HEK293 (cell line): ENCODE data around the gene CDH8.

ENCODE experiments used
- CTCF ChIA-PET: fragments of 350-600 bp; formaldehyde crosslinking; extraction: SDS; loops from one replicate; lab custom pipeline; 2021; ENCODE audit warnings: antibody characterized with exemption; lab: Yijun Ruan, JAX
- POLR2A ChIA-PET: fragments of 300-600 bp; formaldehyde crosslinking; extraction: SDS; loops from one replicate; lab custom pipeline; 2020; ENCODE audit warnings: antibody characterized with exemption, inconsistent platforms; lab: Yijun Ruan, JAX
- H3K27ac ChIP-seq: fragments of 200-500 bp; sonication (Bioruptor generic); 2 replicates; pipeline ENCODE4 v1.5.1; 2014; ENCODE audit warnings: low read depth, low read length, control low read depth, inconsistent platforms; ENCODE audit errors: extremely low read depth
- H3K36me3 ChIP-seq, 2 experiments: fragments of 200-500 bp in 1 of 2; sonication (Bioruptor generic) in 1 of 2; 1 replicate in 1 of 2; 2 replicates in 1 of 2; pipeline ENCODE4 v1.5.1; 2014 to 2017; ENCODE audit warnings: inconsistent platforms in 2 of 2, low read length in 2 of 2; ENCODE audit not compliant: control insufficient read depth in 2 of 2, insufficient read depth in 1 of 2
- H3K4me1 ChIP-seq: fragments of 200-500 bp; sonication (Bioruptor generic); 2 replicates; pipeline ENCODE4 v1.5.1; 2014; ENCODE audit warnings: mild to moderate bottlenecking, low read length, inconsistent platforms; ENCODE audit not compliant: control insufficient read depth, insufficient read depth
- H3K4me3 ChIP-seq: 2 replicates; pipeline ENCODE4 v1.5.1; 2011; ENCODE audit warnings: low read depth, mild to moderate bottlenecking, control low read depth, low read length, moderate library complexity
- H3K9me3 ChIP-seq: fragments of 200-500 bp; sonication (Bioruptor generic); 2 replicates; pipeline ENCODE4 v1.5.1; 2014; ENCODE audit warnings: low read depth, low read length, inconsistent platforms; ENCODE audit not compliant: control insufficient read depth, insufficient read depth
- FEZF1 ChIP-seq: fragments of 450-650 bp; formaldehyde crosslinking; IDR thresholded peaks from 2 replicates; pipeline ENCODE4 v1.5.1; 2016; ENCODE audit warnings: missing biosample characterization, missing genetic modification characterization
- PRDM2 ChIP-seq: fragments of 450-650 bp; formaldehyde crosslinking; IDR thresholded peaks from 2 replicates; pipeline ENCODE4 v1.5.1; 2016; ENCODE audit warnings: missing biosample characterization, missing genetic modification characterization, borderline replicate concordance
- SALL2 ChIP-seq: fragments of 450-650 bp; formaldehyde crosslinking; IDR thresholded peaks from 2 replicates; pipeline ENCODE4 v1.5.0; 2017; ENCODE audit warnings: missing biosample characterization, mild to moderate bottlenecking, missing genetic modification characterization, borderline replicate concordance
- SP2 ChIP-seq: fragments of 450-650 bp; formaldehyde crosslinking; IDR thresholded peaks from 2 replicates; pipeline ENCODE4 v1.5.1; 2016; ENCODE audit warnings: missing biosample characterization, missing genetic modification characterization
- ZBTB48 ChIP-seq: fragments of 450-650 bp; formaldehyde crosslinking; IDR thresholded peaks from 2 replicates; pipeline ENCODE4 v1.5.1; 2016; ENCODE audit warnings: missing biosample characterization, missing genetic modification characterization
- ZFP69B ChIP-seq: fragments of 450-650 bp; formaldehyde crosslinking; IDR thresholded peaks from 2 replicates; pipeline ENCODE4 v1.5.1; 2016; ENCODE audit warnings: missing biosample characterization, missing genetic modification characterization
- ZNF146 ChIP-seq: fragments of 450-650 bp; formaldehyde crosslinking; IDR thresholded peaks from 2 replicates; pipeline ENCODE4 v1.5.1; 2016; ENCODE audit warnings: missing biosample characterization, missing genetic modification characterization
- ZNF175 ChIP-seq: fragments of 450-650 bp; formaldehyde crosslinking; IDR thresholded peaks from 2 replicates; pipeline ENCODE4 v1.5.1; 2016; ENCODE audit warnings: missing biosample characterization, missing genetic modification characterization
- ZNF19 ChIP-seq: fragments of 450-650 bp; formaldehyde crosslinking; IDR thresholded peaks from 2 replicates; pipeline ENCODE4; 2016; ENCODE audit warnings: missing biosample characterization, missing genetic modification characterization, low read depth
- ZNF266 ChIP-seq: fragments of 450-650 bp; formaldehyde crosslinking; IDR thresholded peaks from 2 replicates; pipeline ENCODE4 v1.5.1; 2016; ENCODE audit warnings: missing biosample characterization, missing genetic modification characterization, low read depth
- ZNF354C ChIP-seq: fragments of 450-650 bp; formaldehyde crosslinking; IDR thresholded peaks from 2 replicates; pipeline ENCODE4 v1.5.1; 2016; ENCODE audit warnings: missing biosample characterization, missing genetic modification characterization, low read depth, borderline replicate concordance
- ZNF423 ChIP-seq: fragments of 450-650 bp; formaldehyde crosslinking; IDR thresholded peaks from 2 replicates; pipeline ENCODE4 v1.5.1; 2016; ENCODE audit warnings: missing biosample characterization, missing genetic modification characterization
- ZNF510 ChIP-seq: fragments of 450-650 bp; formaldehyde crosslinking; IDR thresholded peaks from 2 replicates; pipeline ENCODE4 v1.5.1; 2018; ENCODE audit warnings: mild to moderate bottlenecking, missing genetic modification characterization, missing biosample characterization; ENCODE audit not compliant: insufficient replicate concordance
- ZNF561 ChIP-seq: fragments of 450-650 bp; IDR thresholded peaks from 2 replicates; pipeline ENCODE4 v1.5.1; 2018; ENCODE audit warnings: missing biosample characterization, missing genetic modification characterization, borderline replicate concordance
- ZNF664 ChIP-seq: fragments of 450-650 bp; formaldehyde crosslinking; IDR thresholded peaks from 2 replicates; pipeline ENCODE4 v1.5.1; 2016; ENCODE audit warnings: missing biosample characterization, missing genetic modification characterization
- ZNF747 ChIP-seq: fragments of 450-650 bp; formaldehyde crosslinking; IDR thresholded peaks from 2 replicates; pipeline ENCODE4 v1.5.1; 2016; ENCODE audit warnings: missing biosample characterization, missing genetic modification characterization
- ZNF776 ChIP-seq: fragments of 450-650 bp; formaldehyde crosslinking; IDR thresholded peaks from 2 replicates; pipeline ENCODE4 v1.5.0; 2017; ENCODE audit warnings: missing biosample characterization, missing genetic modification characterization, borderline replicate concordance
- ZSCAN16 ChIP-seq: fragments of 450-650 bp; formaldehyde crosslinking; IDR thresholded peaks from 2 replicates; pipeline ENCODE4 v1.5.1; 2016; ENCODE audit warnings: missing biosample characterization, missing genetic modification characterization
- TF ChIP-seq, protein P1 (sequence below): fragments of 450-650 bp; IDR thresholded peaks from 2 replicates; pipeline ENCODE4 v1.5.1; 2018; ENCODE audit warnings: missing biosample characterization, missing genetic modification characterization
- TF ChIP-seq, protein P2 (sequence below): fragments of 450-650 bp; formaldehyde crosslinking; IDR thresholded peaks from 2 replicates; pipeline ENCODE4 v1.5.1; 2016; ENCODE audit warnings: missing biosample characterization, missing genetic modification characterization, borderline replicate concordance

CDH8 gene

GRCh38 chr16:61820398-61820797 is 215.8 kb downstream of the CDH8 start:
- Histone ChIP-seq H3K27ac (no peak overlapping the region), H3K4me3 (no peak overlapping the region), H3K9me3 (no peaks in the 10 kb centered on the region), H3K36me3 (peaks cover 0 to 18% of the 10 kb centered on the region in 2 experiments; a peak in 1 of 3 replicates), H3K4me1 (no peaks in the 10 kb centered on the region)
- TF ChIP-seq ZNF510 (no peak), FEZF1 (tag by site-specific recombination) (no peak), SALL2 (no peak), ZNF747 (no peak), ZNF175 (tag by site-specific recombination) (no peak), ZBTB48 (tag by site-specific recombination) (no peak), ZNF423 (tag by site-specific recombination) (no peak), ZNF354C (tag by site-specific recombination) (no peak), ZNF664 (tag by site-specific recombination) (no peak), ZNF266 (no peak), ZFP69B (no peak), PRDM2 (tag by site-specific recombination) (no peak), ZNF776 (tag by site-specific recombination) (no peak), ZSCAN16 (tag by site-specific recombination) (no peak), SP2 (no peak), ZNF19 (tag by site-specific recombination) (no peak), ZNF561 (tag by site-specific recombination) (no peak), ZNF146 (tag by site-specific recombination) (no peak)
- TF ChIP-seq, protein P1, sequence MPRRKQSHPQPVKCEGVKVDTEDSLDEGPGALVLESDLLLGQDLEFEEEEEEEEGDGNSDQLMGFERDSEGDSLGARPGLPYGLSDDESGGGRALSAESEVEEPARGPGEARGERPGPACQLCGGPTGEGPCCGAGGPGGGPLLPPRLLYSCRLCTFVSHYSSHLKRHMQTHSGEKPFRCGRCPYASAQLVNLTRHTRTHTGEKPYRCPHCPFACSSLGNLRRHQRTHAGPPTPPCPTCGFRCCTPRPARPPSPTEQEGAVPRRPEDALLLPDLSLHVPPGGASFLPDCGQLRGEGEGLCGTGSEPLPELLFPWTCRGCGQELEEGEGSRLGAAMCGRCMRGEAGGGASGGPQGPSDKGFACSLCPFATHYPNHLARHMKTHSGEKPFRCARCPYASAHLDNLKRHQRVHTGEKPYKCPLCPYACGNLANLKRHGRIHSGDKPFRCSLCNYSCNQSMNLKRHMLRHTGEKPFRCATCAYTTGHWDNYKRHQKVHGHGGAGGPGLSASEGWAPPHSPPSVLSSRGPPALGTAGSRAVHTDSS (tag by site-specific recombination), result no peak
- TF ChIP-seq, protein P2, sequence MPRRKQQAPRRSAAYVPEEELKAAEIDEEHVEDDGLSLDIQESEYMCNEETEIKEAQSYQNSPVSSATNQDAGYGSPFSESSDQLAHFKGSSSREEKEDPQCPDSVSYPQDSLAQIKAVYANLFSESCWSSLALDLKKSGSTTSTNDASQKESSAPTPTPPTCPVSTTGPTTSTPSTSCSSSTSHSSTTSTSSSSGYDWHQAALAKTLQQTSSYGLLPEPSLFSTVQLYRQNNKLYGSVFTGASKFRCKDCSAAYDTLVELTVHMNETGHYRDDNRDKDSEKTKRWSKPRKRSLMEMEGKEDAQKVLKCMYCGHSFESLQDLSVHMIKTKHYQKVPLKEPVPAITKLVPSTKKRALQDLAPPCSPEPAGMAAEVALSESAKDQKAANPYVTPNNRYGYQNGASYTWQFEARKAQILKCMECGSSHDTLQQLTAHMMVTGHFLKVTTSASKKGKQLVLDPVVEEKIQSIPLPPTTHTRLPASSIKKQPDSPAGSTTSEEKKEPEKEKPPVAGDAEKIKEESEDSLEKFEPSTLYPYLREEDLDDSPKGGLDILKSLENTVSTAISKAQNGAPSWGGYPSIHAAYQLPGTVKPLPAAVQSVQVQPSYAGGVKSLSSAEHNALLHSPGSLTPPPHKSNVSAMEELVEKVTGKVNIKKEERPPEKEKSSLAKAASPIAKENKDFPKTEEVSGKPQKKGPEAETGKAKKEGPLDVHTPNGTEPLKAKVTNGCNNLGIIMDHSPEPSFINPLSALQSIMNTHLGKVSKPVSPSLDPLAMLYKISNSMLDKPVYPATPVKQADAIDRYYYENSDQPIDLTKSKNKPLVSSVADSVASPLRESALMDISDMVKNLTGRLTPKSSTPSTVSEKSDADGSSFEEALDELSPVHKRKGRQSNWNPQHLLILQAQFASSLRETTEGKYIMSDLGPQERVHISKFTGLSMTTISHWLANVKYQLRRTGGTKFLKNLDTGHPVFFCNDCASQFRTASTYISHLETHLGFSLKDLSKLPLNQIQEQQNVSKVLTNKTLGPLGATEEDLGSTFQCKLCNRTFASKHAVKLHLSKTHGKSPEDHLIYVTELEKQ (tag by site-specific recombination), result no peak
- POLR2A ChIA-PET, result no interaction called here
- CTCF ChIA-PET, result no interaction called here
